OCI-LY3 (cell line): Measurements from ENCODE around the gene TEX19.

ENCODE experiments used
- CTCF ChIP-seq: fragments of 200-600, 300-600 bp; sonication (generic); IDR thresholded peaks from 2 replicates; pipeline ENCODE4 v1.5.1; 2014; ENCODE audit warnings: antibody characterized with exemption, low read length, low read depth
- EZH2phosphoT487 ChIP-seq: fragments of 200-600 bp; shearing (Covaris generic); IDR thresholded peaks from 2 replicates; pipeline ENCODE4 v1.6.1; 2018; ENCODE audit warnings: antibody characterized with exemption, mixed run types, low read depth

- TF ChIP-seq CTCF (no peak), EZH2phosphoT487 (no peak)
Measured at GRCh38 chr17:82344175-82344907, 14.7 kb upstream of the TEX19 start.
